ENCODE data around the gene AP2M1.

AP2M1 gene

GRCh38 chr3:184200825-184201224, 26.2 kb downstream of the AP2M1 start:
- Mint-ChIP-seq H3K27me3 (peaks cover 6 to 11% of the 10 kb centered on the region in 2 donors), H3K27ac (no peak overlapping the region), H3K9me3 (no peaks in the 10 kb centered on the region), H3K36me3 (peaks cover 0 to 2% of the 10 kb centered on the region in 2 donors), H3K4me1 (no peaks in the 10 kb centered on the region), H3K4me3 (no peak overlapping the region)
- no peak for ATAC-seq (replicated peaks)
- no peak for DNase-seq

- no peak for ATAC-seq (replicated peaks)
- DNase-seq, result no peak
- H3K36me3 Mint-ChIP-seq, result no peaks in the 10 kb centered on the region
- no peak overlapping the region for H3K27ac Mint-ChIP-seq
- no peak overlapping the region for H3K4me3 Mint-ChIP-seq
- H3K4me1 Mint-ChIP-seq, result no peaks in the 10 kb centered on the region
- peaks cover 17 to 21% of the 10 kb centered on the region in 2 donors for H3K27me3 Mint-ChIP-seq
- no peaks in the 10 kb centered on the region for H3K9me3 Mint-ChIP-seq
These were observed 28.9 kb downstream of the AP2M1 start for GRCh38 chr3:184203526-184203925.

GRCh38 chr3:184209146-184209923, 34.7 kb downstream of the AP2M1 start:
- no peak for ATAC-seq (replicated peaks)

GRCh38 chr3:184211297-184211696, 36.6 kb downstream of the AP2M1 start:
- H3K36me3 Mint-ChIP-seq, result no peaks in the 10 kb centered on the region

More at GRCh38 chr3:184209146-184209923, 34.7 kb downstream of the AP2M1 start:
- no peaks in the 10 kb centered on the region for H3K4me1 Mint-ChIP-seq
- no peaks in the 10 kb centered on the region for H3K9me3 Mint-ChIP-seq
- no peaks in the 10 kb centered on the region for H3K36me3 Mint-ChIP-seq
- no peak overlapping the region for H3K4me3 Mint-ChIP-seq
- DNase-seq, result no peak
- H3K27ac Mint-ChIP-seq, result no peak overlapping the region
- peaks cover 15 to 32% of the 10 kb centered on the region in 2 donors for H3K27me3 Mint-ChIP-seq

GRCh38 chr3:184211718-184212117, 37.1 kb downstream of the AP2M1 start:
- no peaks in the 10 kb centered on the region for H3K36me3 Mint-ChIP-seq
- H3K4me3 Mint-ChIP-seq, result no peak overlapping the region
- DNase-seq (no peak), ATAC-seq (replicated peaks) (no peak)
- H3K9me3 Mint-ChIP-seq, result no peaks in the 10 kb centered on the region
- no peaks in the 10 kb centered on the region for H3K4me1 Mint-ChIP-seq
- no peak overlapping the region for H3K27ac Mint-ChIP-seq
- H3K27me3 Mint-ChIP-seq, result peaks cover 4 to 18% of the 10 kb centered on the region in 2 donors

More at GRCh38 chr3:184211297-184211696, 36.6 kb downstream of the AP2M1 start:
- no peaks in the 10 kb centered on the region for H3K4me1 Mint-ChIP-seq
- no peak overlapping the region for H3K4me3 Mint-ChIP-seq
- ATAC-seq (replicated peaks) (no peak), DNase-seq (no peak)
- no peaks in the 10 kb centered on the region for H3K9me3 Mint-ChIP-seq
- H3K27ac Mint-ChIP-seq, result no peak overlapping the region
- H3K27me3 Mint-ChIP-seq, result peaks cover 7 to 22% of the 10 kb centered on the region in 2 donors

- Mint-ChIP-seq H3K9me3 (no peaks in the 10 kb centered on the region), H3K27ac (no peak overlapping the region), H3K4me1 (no peaks in the 10 kb centered on the region), H3K36me3 (no peaks in the 10 kb centered on the region), H3K4me3 (no peak overlapping the region), H3K27me3 (peaks cover 6 to 15% of the 10 kb centered on the region in 2 donors)
- ATAC-seq (replicated peaks), result no peak
- no peak for DNase-seq
These were observed 44.2 kb downstream of the AP2M1 start for GRCh38 chr3:184218814-184219213.

GRCh38 chr3:184222521-184222920, 47.9 kb downstream of the AP2M1 start:
- no peak overlapping the region for H3K4me3 Mint-ChIP-seq
- H3K4me1 Mint-ChIP-seq, result no peaks in the 10 kb centered on the region
- ATAC-seq (replicated peaks) (no peak), DNase-seq (no peak)
- no peaks in the 10 kb centered on the region for H3K9me3 Mint-ChIP-seq
- peaks cover 18 to 37% of the 10 kb centered on the region in 2 donors for H3K27me3 Mint-ChIP-seq
- H3K27ac Mint-ChIP-seq, result no peak overlapping the region
- no peaks in the 10 kb centered on the region for H3K36me3 Mint-ChIP-seq

- H3K27ac Mint-ChIP-seq, result no peak overlapping the region
- peaks cover 32 to 45% of the 10 kb centered on the region in 2 donors for H3K27me3 Mint-ChIP-seq
- no peak overlapping the region for H3K4me3 Mint-ChIP-seq
- DNase-seq (no peak), ATAC-seq (replicated peaks) (no peak)
- peaks cover 3 to 4% of the 10 kb centered on the region in 2 donors for H3K4me1 Mint-ChIP-seq
- H3K9me3 Mint-ChIP-seq, result no peaks in the 10 kb centered on the region
- H3K36me3 Mint-ChIP-seq, result no peaks in the 10 kb centered on the region
These were observed 49.3 kb downstream of the AP2M1 start for GRCh38 chr3:184223946-184224345.

GRCh38 chr3:184227481-184227935, 52.9 kb downstream of the AP2M1 start:
- Mint-ChIP-seq H3K27me3 (peaks cover 53 to 59% of the 10 kb centered on the region in 2 donors), H3K4me1 (peaks cover 13 to 18% of the 10 kb centered on the region in 2 donors), H3K4me3 (no peak overlapping the region), H3K9me3 (no peaks in the 10 kb centered on the region), H3K27ac (no peak overlapping the region), H3K36me3 (no peaks in the 10 kb centered on the region)
- peak; percentile 37 to 40 for ATAC-seq (replicated peaks)
- DNase-seq, result no peak

- no peak for ATAC-seq (replicated peaks)
- DNase-seq, result no peak
- H3K4me1 Mint-ChIP-seq, result peaks cover 13 to 18% of the 10 kb centered on the region in 2 donors
- H3K27ac Mint-ChIP-seq, result peak overlapping the region; percentile 47
- H3K27me3 Mint-ChIP-seq, result peaks cover 58 to 63% of the 10 kb centered on the region in 2 donors
- no peaks in the 10 kb centered on the region for H3K9me3 Mint-ChIP-seq
- no peaks in the 10 kb centered on the region for H3K36me3 Mint-ChIP-seq
- peak overlapping the region; percentile 75 to 83 for H3K4me3 Mint-ChIP-seq
These were observed 53.9 kb downstream of the AP2M1 start for GRCh38 chr3:184228376-184229137.

- Mint-ChIP-seq H3K36me3 (no peaks in the 10 kb centered on the region), H3K27ac (peak within 1 kb of the TSS; percentile 47), H3K4me3 (peak within 1 kb of the TSS; percentile 75 to 83), H3K4me1 (peaks cover 13 to 18% of the 10 kb centered on the region in 2 donors), H3K9me3 (no peaks in the 10 kb centered on the region), H3K27me3 (peaks cover 58 to 66% of the 10 kb centered on the region in 2 donors)
- peak; percentile 93 for ATAC-seq (replicated peaks)
- peak; percentile 66 for DNase-seq
These were observed 54.9 kb downstream of the AP2M1 start, which contains the start of gene VWA5B2 for GRCh38 chr3:184229394-184230080. VWA5B2 (plus strand) TSS chr3:184229585; CDS start chr3:184230529, 944 bp downstream.

- ATAC-seq (replicated peaks), result peak; percentile 13 to 19
- Mint-ChIP-seq H3K27ac (no peak overlapping the region), H3K9me3 (no peaks in the 10 kb centered on the region), H3K27me3 (peaks cover 56 to 64% of the 10 kb centered on the region in 2 donors), H3K4me1 (peaks cover 13 to 18% of the 10 kb centered on the region in 2 donors), H3K4me3 (peak overlapping the region; percentile 75 to 76), H3K36me3 (no peaks in the 10 kb centered on the region)
- no peak for DNase-seq
These were observed 55.5 kb downstream of the AP2M1 start for GRCh38 chr3:184230081-184230602.

- H3K4me3 Mint-ChIP-seq, result peak overlapping the region; percentile 46 to 65
- H3K27me3 Mint-ChIP-seq, result peaks cover 51 to 59% of the 10 kb centered on the region in 2 donors
- H3K27ac Mint-ChIP-seq, result peak overlapping the region; percentile 81
- ATAC-seq (replicated peaks) (no peak), DNase-seq (no peak)
- H3K9me3 Mint-ChIP-seq, result no peaks in the 10 kb centered on the region
- no peaks in the 10 kb centered on the region for H3K36me3 Mint-ChIP-seq
- peaks cover 13 to 18% of the 10 kb centered on the region in 2 donors for H3K4me1 Mint-ChIP-seq
These were observed 56.2 kb downstream of the AP2M1 start for GRCh38 chr3:184230603-184231528.

Data from stimulated activated naive B cell treated with anti-CD40 and anti-IgM and Interleukin-4, amounts not matched to agents 10 μg/mL and 1 μg/mL and 100 μg/mL, for 72 hours (primary cell).